Limb (tissue), 2 donors: ENCODE results near the gene DPP9.

Experiments
- DNase-seq, 2 donors: peaks; one replicate each; pipeline ENCODE4 v3.0.0-alpha.2; 2016; ENCODE audit errors: extremely low spot score in 2 of 2

DPP9 gene

GRCh38 chr19:4657262-4657661 lies 66.4 kb downstream of the DPP9 start:
- no peak for DNase-seq

- DNase-seq: no peak
These were observed 67.5 kb downstream of the DPP9 start for GRCh38 chr19:4656102-4656501.

- DNase-seq: no peak
These were observed 68.9 kb downstream of the DPP9 start for GRCh38 chr19:4654437-4655361.

- DNase-seq: no peak
These were observed 69.7 kb downstream of the DPP9 start for GRCh38 chr19:4653793-4654436.

GRCh38 chr19:4652075-4652474 lies 71.6 kb downstream of the DPP9 start:
- DNase-seq: no peak

- DNase-seq: no peak
These were observed 73.5 kb downstream of the DPP9 start for GRCh38 chr19:4650159-4650558.

GRCh38 chr19:4649392-4650047 lies 74.1 kb downstream of the DPP9 start:
- DNase-seq: no peak

GRCh38 chr19:4647676-4648644 lies 75.7 kb downstream of the DPP9 start:
- DNase-seq: peak in 1 of 2 donors; percentile 15

- DNase-seq: no peak
These were observed 77.9 kb downstream of the DPP9 start for GRCh38 chr19:4645718-4646117.

GRCh38 chr19:4642625-4643024 lies 81.0 kb downstream of the DPP9 start:
- no peak for DNase-seq

GRCh38 chr19:4641132-4641531 lies 82.5 kb downstream of the DPP9 start:
- DNase-seq: no peak

- DNase-seq: no peak
These were observed 83.2 kb downstream of the DPP9 start for GRCh38 chr19:4640247-4641000.

GRCh38 chr19:4639531-4640246 lies 84.0 kb downstream of the DPP9 start:
- DNase-seq: peak in 1 of 2 donors; percentile 67

- DNase-seq: peak; percentile 92 to 99
These were observed 84.7 kb downstream of the DPP9 start, which contains the start of gene TNFAIP8L1 for GRCh38 chr19:4638828-4639530. TNFAIP8L1 (plus strand) TSS chr19:4639516; CDS start chr19:4651870, 12,354 bp downstream.

- DNase-seq: no peak
These were observed 85.3 kb downstream of the DPP9 start for GRCh38 chr19:4638317-4638716.

- no peak for DNase-seq
These were observed 86.9 kb downstream of the DPP9 start for GRCh38 chr19:4636761-4637160.

- peak; percentile 61 to 89 for DNase-seq
These were observed 87.4 kb downstream of the DPP9 start for GRCh38 chr19:4636151-4636717.

- DNase-seq: peak in 1 of 2 donors; percentile 55
These were observed 87.9 kb downstream of the DPP9 start for GRCh38 chr19:4635754-4636116.
